GM19238 (cell line): Measurements from ENCODE around the gene POSTN.
"Not testable (repeated sequence)": the region's sequence is repeated elsewhere in the genome, so short reads cannot be mapped to it uniquely, and the experiment has no call there.

ENCODE experiments used
- DNase-seq: peaks from one replicate; pipeline ENCODE4 v3.0.0; 2011; ENCODE audit warnings: low spot score; ENCODE audit not compliant: insufficient read length

The POSTN gene

GRCh38 chr13:37596805-37597204, 1.8 kb downstream of the POSTN start:
- DNase-seq = no peak

GRCh38 chr13:37595162-37595561, 3.4 kb downstream of the POSTN start:
- no peak for DNase-seq

DNA sequence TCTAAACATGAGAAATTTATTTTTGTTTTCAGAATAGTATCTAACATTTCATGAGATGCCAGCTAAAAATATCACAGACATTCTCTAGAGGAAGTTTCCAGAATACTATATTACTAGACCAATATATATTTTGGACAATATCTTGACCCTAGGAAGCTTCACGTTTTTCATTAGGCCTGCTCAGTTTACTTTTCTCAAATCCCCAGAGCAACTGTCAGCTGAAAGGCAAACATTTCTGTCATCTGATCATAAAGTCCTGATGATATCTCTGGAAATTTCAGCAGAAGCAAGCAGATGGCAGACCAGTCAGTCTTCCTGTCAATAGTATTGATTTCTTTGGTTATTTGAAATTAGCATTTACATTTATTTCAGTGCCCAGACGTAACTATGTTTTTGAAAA, 4.0 kb downstream of the POSTN start:
- DNase-seq = no peak

DNA sequence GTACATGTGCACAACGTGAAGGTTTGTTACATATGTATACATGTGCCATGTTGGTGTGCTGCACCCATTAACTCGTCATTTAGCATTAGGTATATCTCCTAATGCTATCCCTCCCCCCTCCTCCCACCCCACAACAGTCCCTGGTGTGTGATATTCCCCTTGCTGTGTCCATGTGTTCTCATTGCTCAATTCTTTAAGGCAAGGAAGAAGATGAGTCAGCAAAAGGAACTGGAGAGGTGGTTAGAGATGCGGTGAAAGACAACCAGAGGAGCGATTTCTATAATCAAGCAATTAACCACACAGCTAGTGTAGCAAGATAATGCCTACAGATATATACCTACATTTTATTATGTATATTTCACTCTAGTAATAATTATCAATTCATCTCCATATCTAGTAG, 9.2 kb downstream of the POSTN start:
- DNase-seq = not testable (repeated sequence)

GRCh38 chr13:37587236-37587635, 11.3 kb downstream of the POSTN start:
- no peak for DNase-seq

DNA sequence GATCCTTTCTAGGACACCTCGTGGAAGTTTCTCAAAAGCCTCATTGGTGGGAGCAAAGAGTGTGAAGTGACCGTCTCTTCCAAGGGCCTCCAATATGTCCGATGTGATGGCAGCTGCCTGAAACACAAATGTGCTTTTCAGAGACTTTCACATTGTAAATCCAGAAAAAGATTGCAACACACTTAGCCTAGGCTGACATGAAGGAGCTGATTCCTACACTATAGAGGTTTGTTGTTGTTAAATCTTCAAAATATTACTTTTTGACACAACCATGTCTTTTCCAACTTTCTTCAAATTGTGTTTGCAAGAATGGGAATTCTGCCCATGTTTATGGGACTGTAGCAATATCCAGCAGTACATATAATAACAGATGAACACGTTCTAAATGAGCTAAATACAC, 12.4 kb downstream of the POSTN start:
- DNase-seq = no peak

GRCh38 chr13:37585541-37585940, 13.0 kb downstream of the POSTN start:
- no peak for DNase-seq

- no peak for DNase-seq
These were observed 22.0 kb downstream of the POSTN start for GRCh38 chr13:37576601-37577000.

- no peak for DNase-seq
These were observed 33.1 kb downstream of the POSTN start for GRCh38 chr13:37565425-37565824.

GRCh38 chr13:37561031-37561430, 37.5 kb downstream of the POSTN start:
- no peak for DNase-seq

GRCh38 chr13:37560526-37560925, 38.0 kb downstream of the POSTN start:
- DNase-seq = no peak

DNA sequence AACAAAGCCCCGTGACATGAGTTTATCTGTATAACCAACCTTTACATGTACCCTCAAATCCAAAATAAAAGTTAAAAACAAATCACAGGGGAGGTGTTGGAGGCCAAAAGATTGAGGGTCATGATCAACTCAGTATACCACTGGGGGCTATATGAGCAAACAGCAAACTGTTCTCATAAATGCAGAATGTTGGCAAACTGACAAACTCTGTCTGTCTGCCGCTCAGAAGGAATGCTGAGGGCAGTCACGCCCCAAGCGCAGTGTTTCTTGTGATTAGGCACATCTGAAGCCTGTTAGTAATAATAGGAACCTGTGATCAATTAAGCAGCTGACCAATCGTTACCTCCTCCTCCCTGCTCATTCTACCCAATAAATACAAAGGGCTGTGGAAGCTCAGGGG, 39.8 kb downstream of the POSTN start:
- not testable (repeated sequence) for DNase-seq

GRCh38 chr13:37546087-37546486, 52.5 kb downstream of the POSTN start:
- DNase-seq = no peak

DNA sequence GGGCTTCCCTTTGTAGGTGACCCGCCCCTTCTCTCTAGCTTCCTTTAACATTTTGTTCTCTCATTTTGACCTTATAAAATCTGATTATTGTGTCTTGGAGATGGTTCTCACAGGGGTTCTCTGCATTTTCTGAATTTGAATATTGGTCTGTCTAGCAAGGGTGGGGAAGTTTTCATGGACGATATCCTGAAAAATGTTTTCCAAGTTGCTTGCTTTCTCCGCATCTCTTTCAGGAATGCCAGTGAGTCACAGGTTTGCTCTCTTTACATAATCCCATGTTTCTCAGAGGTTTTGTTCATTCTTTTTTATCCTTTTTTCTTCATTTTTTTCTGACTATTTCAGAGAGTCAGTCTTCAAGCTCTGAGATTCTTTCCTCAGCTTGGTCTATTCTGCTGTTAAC, 53.6 kb downstream of the POSTN start:
- no peak for DNase-seq

DNA sequence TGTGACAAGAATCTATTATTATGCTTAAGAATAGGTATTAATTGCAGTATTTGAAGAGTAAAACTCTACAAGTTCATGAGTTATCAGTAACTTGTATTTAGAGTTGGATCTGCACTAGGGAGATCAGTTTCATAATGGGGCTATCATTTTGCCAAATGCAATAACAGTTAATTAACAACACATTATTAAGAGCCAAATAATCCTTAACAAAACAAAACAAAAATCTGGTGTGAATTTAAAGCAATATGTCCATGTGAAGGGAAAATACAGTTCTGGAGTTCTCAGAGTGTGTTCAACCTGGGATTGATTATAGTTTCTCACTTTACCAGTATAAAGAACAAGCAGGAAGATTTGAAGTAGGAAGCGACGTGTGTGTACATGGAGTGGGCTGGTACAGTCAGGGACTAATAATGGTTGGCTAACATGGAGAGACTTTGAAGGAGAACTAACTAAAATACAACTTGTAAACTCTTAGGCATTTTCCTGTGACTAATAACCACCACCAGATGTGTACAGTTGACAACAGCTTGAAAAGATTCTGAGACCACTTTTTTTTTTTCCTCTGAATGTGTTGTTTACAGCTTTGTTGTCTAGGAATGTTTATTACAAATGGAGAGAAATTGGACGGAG, 58.5 kb downstream of the POSTN start:
- no peak for DNase-seq

- DNase-seq = no peak
These were observed 59.4 kb downstream of the POSTN start for GRCh38 chr13:37539170-37539569.

- DNase-seq = no peak
These were observed 63.1 kb downstream of the POSTN start for GRCh38 chr13:37535501-37535900.

- DNase-seq = no peak
These were observed 63.9 kb downstream of the POSTN start for GRCh38 chr13:37534676-37535075.

- no peak for DNase-seq
These were observed 64.4 kb downstream of the POSTN start for GRCh38 chr13:37534181-37534580.

GRCh38 chr13:37531049-37531448, 67.5 kb downstream of the POSTN start:
- DNase-seq = no peak

- no peak for DNase-seq
These were observed 68.7 kb downstream of the POSTN start for GRCh38 chr13:37529751-37530385.

DNA sequence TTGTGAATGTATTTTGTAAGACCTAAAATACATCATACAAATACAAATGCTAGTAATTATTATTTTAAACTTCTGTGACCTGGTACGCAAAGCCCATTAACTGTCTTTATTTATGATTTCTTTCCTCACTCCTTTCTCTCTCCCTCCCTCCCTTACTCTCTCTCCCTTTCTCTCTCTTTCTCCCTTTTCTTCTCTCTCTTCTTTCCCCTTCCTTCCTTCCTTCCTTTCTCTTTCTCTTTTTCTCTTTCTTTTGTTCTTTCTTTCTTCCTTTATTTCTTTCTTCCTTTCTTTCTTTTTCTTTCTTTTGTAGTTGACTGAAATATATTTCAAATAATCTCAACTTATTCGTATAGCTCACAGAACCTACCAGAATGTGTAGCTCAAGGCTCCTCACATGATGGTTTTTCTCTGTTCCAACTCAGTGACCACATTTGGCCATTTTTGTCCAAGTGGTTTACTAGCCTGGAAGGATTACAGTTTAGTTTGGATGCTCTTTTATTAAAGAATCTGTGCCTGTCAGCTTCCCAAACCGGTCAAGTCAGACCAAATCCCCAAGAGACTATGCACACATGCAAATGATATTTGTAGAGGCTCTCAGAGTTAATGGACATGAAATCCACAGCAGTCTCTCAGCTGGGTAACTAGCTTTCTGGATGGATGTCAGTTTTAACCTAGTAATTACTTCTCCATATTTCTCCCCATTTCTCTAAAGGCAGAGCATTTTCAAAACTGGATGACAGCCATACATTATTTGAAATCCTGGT, 71.7 kb downstream of the POSTN start:
- DNase-seq = no peak

- no peak for DNase-seq
These were observed 83.3 kb downstream of the POSTN start for GRCh38 chr13:37515226-37515625.
